SU-DHL-6 (cell line): ENCODE measurements around the gene MAPKAPK5.

Experiments
- CTCF ChIP-seq: fragments of 200-600 bp; sonication (generic); IDR thresholded peaks from one replicate; pipeline ENCODE4 v1.5.1; 2017; ENCODE audit warnings: antibody characterized with exemption, mild to moderate bottlenecking, low read length, moderate library complexity; ENCODE audit not compliant: insufficient read depth, poor library complexity, severe bottlenecking
- EZH2phosphoT487 ChIP-seq: fragments of 200-600 bp; sonication (generic), shearing (Covaris generic); conservative IDR thresholded peaks from 2 replicates; pipeline ENCODE4 v1.6.1; 2018; ENCODE audit warnings: mild to moderate bottlenecking, antibody characterized with exemption, low read length, moderate library complexity, mixed read lengths

GRCh38 chr12:111825509-111825908 lies 16.5 kb upstream of the MAPKAPK5 start:
- TF ChIP-seq CTCF: no peak
- no peak for TF ChIP-seq EZH2phosphoT487
